Endothelial cell of umbilical vein (primary cell): ENCODE data around the gene DNAJC7. TPM values are rescaled to one million over a fixed set of nuclear protein-coding genes. Genes with fewer than 3 reads are reported as not detected.

Experiments
- BruUV-seq: library from RNA; stranded (reverse); fragments of 400-500 nt; replicated peaks from 2 replicates; lab custom pipeline; 2021; lab: Mats Ljungman, UMichigan
- CTCF ChIA-PET: fragments of 300-600, 350-600 bp; sonication (Branson Sonifier 250); formaldehyde crosslinking; loops from one replicate; lab custom pipeline; 2021; ENCODE audit warnings: antibody characterized with exemption, inconsistent platforms; lab: Charles Lee
- POLR2A ChIA-PET: fragments of 300-600, 350-600 bp; sonication (Branson Sonifier 250); formaldehyde crosslinking; loops from one replicate; lab custom pipeline; 2021; ENCODE audit warnings: antibody characterized with exemption, inconsistent platforms; lab: Charles Lee
- DNase-seq: peaks from one replicate; pipeline ENCODE4 v3.0.0-alpha.2; 2011; ENCODE audit warnings: low read depth, low spot score
- FAIRE-seq: peaks from 2 replicates; lab custom pipeline; 2011; peaks lifted over from hg19 to GRCh38; lab: Jason Lieb, UNC
- H2AFZ ChIP-seq: 2 replicates; pipeline ENCODE4 v1.6.0; 2012; ENCODE audit warnings: low read depth, low read length, control low read depth, inconsistent platforms
- H3K27ac ChIP-seq: 2 replicates; pipeline ENCODE4 v1.5.1; 2011; ENCODE audit warnings: low read depth, mild to moderate bottlenecking, control low read depth, low read length, moderate library complexity; ENCODE audit not compliant: insufficient read depth
- H3K27me3 ChIP-seq, 2 experiments: 2 replicates each; pipeline versions ENCODE4 v1.6.0 to v1.6.1; 2011; ENCODE audit warnings: low read length in 2 of 2, mixed read lengths in 1 of 2; ENCODE audit not compliant: control insufficient read depth in 2 of 2, insufficient read depth in 2 of 2
- H3K36me3 ChIP-seq, 2 experiments: 2 replicates in 1 of 2; 3 replicates in 1 of 2; pipeline ENCODE4 v1.5.1; 2011; ENCODE audit warnings: low read length in 2 of 2, mild to moderate bottlenecking in 1 of 2, moderate library complexity in 1 of 2; ENCODE audit not compliant: control insufficient read depth in 2 of 2, insufficient read depth in 2 of 2; ENCODE audit errors: extremely low read depth in 1 of 2
- H3K4me1 ChIP-seq: 3 replicates; pipeline ENCODE4 v1.5.1; 2011; ENCODE audit warnings: mild to moderate bottlenecking, low read length; ENCODE audit not compliant: control insufficient read depth, insufficient read depth; ENCODE audit errors: extremely low read depth
- H3K4me2 ChIP-seq: 2 replicates; pipeline ENCODE4 v1.6.1; 2011; ENCODE audit warnings: low read length, control low read depth, mixed read lengths; ENCODE audit not compliant: insufficient read depth
- H3K4me3 ChIP-seq, 3 experiments: fragments of 200-600 bp in 1 of 3; sonication (generic), shearing (Covaris generic) in 1 of 3; replicated peaks in 1 of 3; 2 replicates each; pipeline ENCODE4 v1.5.1; 2011 to 2016; ENCODE audit warnings: control low read depth in 3 of 3, low read length in 3 of 3, mild to moderate bottlenecking in 2 of 3, inconsistent platforms in 1 of 3, low read depth in 1 of 3, moderate library complexity in 1 of 3; ENCODE audit not compliant: insufficient read depth in 1 of 3
- H3K79me2 ChIP-seq: 2 replicates; pipeline ENCODE4 v1.6.0; 2012; ENCODE audit warnings: low read length, inconsistent platforms; ENCODE audit not compliant: control insufficient read depth, insufficient read depth
- H3K9ac ChIP-seq: replicated peaks from 2 replicates; pipeline ENCODE3; 2011; ENCODE audit warnings: low read length, control low read depth; ENCODE audit not compliant: insufficient read depth; ENCODE audit errors: extremely low read depth
- H3K9me1 ChIP-seq: replicated peaks from 3 replicates; pipeline ENCODE4 v1.6.0; 2011; ENCODE audit warnings: mild to moderate bottlenecking, low read length; ENCODE audit not compliant: control insufficient read depth, insufficient read depth; ENCODE audit errors: extremely low read depth
- H3K9me3 ChIP-seq: replicated peaks from 2 replicates; pipeline ENCODE4 v1.5.1; 2012; ENCODE audit warnings: low read length, inconsistent platforms; ENCODE audit not compliant: control insufficient read depth, insufficient read depth
- H4K20me1 ChIP-seq: replicated peaks from 2 replicates; pipeline ENCODE3; 2011; ENCODE audit warnings: mild to moderate bottlenecking, low read length; ENCODE audit not compliant: control insufficient read depth, insufficient read depth; ENCODE audit errors: extremely low read depth
- EZH2 ChIP-seq: IDR thresholded peaks from 2 replicates; pipeline ENCODE4 v1.6.1; 2012; ENCODE audit warnings: borderline replicate concordance, low read depth, mild to moderate bottlenecking, moderate library complexity, low read length, inconsistent platforms; ENCODE audit not compliant: severe bottlenecking
- FOS ChIP-seq: IDR thresholded peaks from 2 replicates; pipeline ENCODE4 v1.6.1; 2011; ENCODE audit warnings: mild to moderate bottlenecking, low read length, moderate library complexity, borderline replicate concordance; ENCODE audit not compliant: insufficient read depth
- GATA2 ChIP-seq: IDR thresholded peaks from 2 replicates; pipeline ENCODE4 v1.7.0; 2011; ENCODE audit warnings: low read depth, mild to moderate bottlenecking, moderate library complexity, mixed read lengths, low read length; ENCODE audit not compliant: insufficient read length, insufficient read depth
- JUN ChIP-seq: IDR thresholded peaks from 2 replicates; pipeline ENCODE4 v1.6.1; 2011; ENCODE audit warnings: borderline replicate concordance, low read depth; ENCODE audit not compliant: insufficient read length, insufficient read depth
- MAX ChIP-seq: IDR thresholded peaks from 2 replicates; pipeline ENCODE4 v1.6.1; 2011; ENCODE audit not compliant: insufficient read depth, insufficient read length
- MYC ChIP-seq: IDR thresholded peaks from one replicate; pipeline ENCODE4 v1.6.1; 2011; ENCODE audit warnings: mild to moderate bottlenecking, low read depth, low read length
- POLR2A ChIP-seq: IDR thresholded peaks from 2 replicates; pipeline ENCODE4 v1.6.1; 2012; ENCODE audit warnings: low read depth, mild to moderate bottlenecking, control low read depth, low read length
- POLR2AphosphoS5 ChIP-seq: IDR thresholded peaks from 2 replicates; pipeline ENCODE4 v1.6.1; 2012; ENCODE audit warnings: low read depth, mild to moderate bottlenecking, control low read depth, low read length, moderate library complexity; ENCODE audit not compliant: insufficient read depth
- dilution Hi-C: fragments of 300-500 bp; cut with MboI; formaldehyde crosslinking; loops from one replicate; pipeline ENCODE4 v1.15.0; 2019; ENCODE audit warnings: low sequenced_read_pairs; ENCODE audit not compliant: extremely low pct_ligation_motif_present
- intact Hi-C: fragments of 100-400 bp; cut with micrococcal nuclease; formaldehyde crosslinking; loops from one replicate; pipeline ENCODE4 v1.10.0; 2022
- polyA plus RNA-seq, 4 experiments: library from polyadenylated mRNA; depleted of rRNA in 3 of 4; stranded (reverse) in 3 of 4; unstranded in 1 of 4; fragments of >200 nt; gene quantifications; 2 replicates each; pipeline versions ENCODE4 v1.2.1 to v1.2.3, GENCODE V29; 2011 to 2012; ENCODE audit warnings: missing spikeins in 1 of 4
- total RNA-seq: library from RNA; stranded (reverse); gene quantifications from 2 replicates; pipeline ENCODE4 v1.2.3, GENCODE V29; 2021
- TF ChIP-seq, protein P1 (sequence below), 2 donors: IDR thresholded peaks; 1 replicate in 1 of 2; 2 replicates in 1 of 2; pipeline ENCODE4 v1.5.1; 2011; ENCODE audit warnings: low read length in 2 of 2, mild to moderate bottlenecking in 2 of 2, moderate library complexity in 2 of 2, control low read depth in 1 of 2, inconsistent platforms in 1 of 2, low read depth in 1 of 2; ENCODE audit not compliant: insufficient read depth in 1 of 2; ENCODE audit errors: extremely low read depth in 1 of 2

DNAJC7 gene
- total and polyA plus RNA-seq, 2 donors (not counting 3 experiments of a cell fraction or from before 2014, with no cell fraction given): 19.8 to 111 TPM

- no peaks in the 10 kb centered on the region for H4K20me1 ChIP-seq
- no peak overlapping the region for H2AFZ ChIP-seq
- intact Hi-C loops: no loop called here
- no peaks in the 10 kb centered on the region for H3K9me1 ChIP-seq
- ChIA-PET POLR2A (no interaction called here), CTCF (no interaction called here)
- TF ChIP-seq EZH2 (no peak), MYC (no peak), POLR2AphosphoS5 (no peak), MAX (no peak), POLR2A (no peak), GATA2 (no peak), FOS (no peak), JUN (no peak)
- TF ChIP-seq, protein P1, sequence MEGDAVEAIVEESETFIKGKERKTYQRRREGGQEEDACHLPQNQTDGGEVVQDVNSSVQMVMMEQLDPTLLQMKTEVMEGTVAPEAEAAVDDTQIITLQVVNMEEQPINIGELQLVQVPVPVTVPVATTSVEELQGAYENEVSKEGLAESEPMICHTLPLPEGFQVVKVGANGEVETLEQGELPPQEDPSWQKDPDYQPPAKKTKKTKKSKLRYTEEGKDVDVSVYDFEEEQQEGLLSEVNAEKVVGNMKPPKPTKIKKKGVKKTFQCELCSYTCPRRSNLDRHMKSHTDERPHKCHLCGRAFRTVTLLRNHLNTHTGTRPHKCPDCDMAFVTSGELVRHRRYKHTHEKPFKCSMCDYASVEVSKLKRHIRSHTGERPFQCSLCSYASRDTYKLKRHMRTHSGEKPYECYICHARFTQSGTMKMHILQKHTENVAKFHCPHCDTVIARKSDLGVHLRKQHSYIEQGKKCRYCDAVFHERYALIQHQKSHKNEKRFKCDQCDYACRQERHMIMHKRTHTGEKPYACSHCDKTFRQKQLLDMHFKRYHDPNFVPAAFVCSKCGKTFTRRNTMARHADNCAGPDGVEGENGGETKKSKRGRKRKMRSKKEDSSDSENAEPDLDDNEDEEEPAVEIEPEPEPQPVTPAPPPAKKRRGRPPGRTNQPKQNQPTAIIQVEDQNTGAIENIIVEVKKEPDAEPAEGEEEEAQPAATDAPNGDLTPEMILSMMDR (IDR thresholded peaks at IDR 0.05; ENCODE audit: extremely low read depth in 1 of 2, insufficient read depth in 1 of 2, low read depth in 1 of 2, low read length in 2 of 2): no peak
- no peak overlapping the region for H3K4me2 ChIP-seq
- H3K27me3 ChIP-seq: peaks cover 8 to 9% of the 10 kb centered on the region in 2 experiments
- H3K27ac ChIP-seq: no peak overlapping the region
- no peaks in the 10 kb centered on the region for H3K4me1 ChIP-seq
- no peak for FAIRE-seq
- H3K36me3 ChIP-seq: no peaks in the 10 kb centered on the region
- H3K9me3 ChIP-seq: no peaks in the 10 kb centered on the region
- dilution Hi-C loops: no loop called here
- no peak for DNase-seq
- H3K79me2 ChIP-seq: no peaks in the 10 kb centered on the region
- H3K9ac ChIP-seq: no peak overlapping the region
- BruUV-seq: no TSS peak
- H3K4me3 ChIP-seq: no peak overlapping the region
These were observed 43.0 kb upstream of the DNAJC7 start for GRCh38 chr17:42060231-42060630.
